ENCODE results near the gene PCDHGC3.

Gene PCDHGC3

GRCh38 chr5:141484310-141484640 lies 8.5 kb downstream of the PCDHGC3 start:
- no peak overlapping the region for H3K27ac ChIP-seq (ENCODE audit: low read length)
- H3K36me3 ChIP-seq (replicated peaks; ENCODE audit: low read depth, low read length): no peaks in the 10 kb centered on the region
- no peaks in the 10 kb centered on the region for H3K9me3 ChIP-seq (ENCODE audit: insufficient read depth, low read length)
- no peak overlapping the region for H3K9ac ChIP-seq (ENCODE audit: low read length)
- TF ChIP-seq CTCF (IDR thresholded peaks at IDR 0.05; ENCODE audit: low read depth, low read length): no peak
- no peak for TF ChIP-seq EZH2phosphoT487 (IDR thresholded peaks at IDR 0.05; ENCODE audit: low read depth)
- no peaks in the 10 kb centered on the region for H3K4me1 ChIP-seq (ENCODE audit: low read length)
- H3K27me3 ChIP-seq (ENCODE audit: low read depth, low read length): peaks cover 13% of the 10 kb centered on the region
- peak overlapping the region; percentile 37; the same call in 1 of the 2 replicates for H3K4me3 ChIP-seq (ENCODE audit: low read length)
- no peak overlapping the region for H2AFZ ChIP-seq (ENCODE audit: low read depth, low read length)
- H3K79me2 ChIP-seq (ENCODE audit: low read length): no peaks in the 10 kb centered on the region
- no peaks in the 10 kb centered on the region for H4K20me1 ChIP-seq (ENCODE audit: insufficient read depth, low read length)
- H3K4me2 ChIP-seq (ENCODE audit: low read length): peak overlapping the region; percentile 26; the same call in 1 of the 2 replicates

- Histone ChIP-seq H3K27me3 (ENCODE audit: low read depth, low read length) (peaks cover 13% of the 10 kb centered on the region), H3K36me3 (replicated peaks; ENCODE audit: low read depth, low read length) (no peaks in the 10 kb centered on the region), H4K20me1 (ENCODE audit: insufficient read depth, low read length) (no peaks in the 10 kb centered on the region), H2AFZ (ENCODE audit: low read depth, low read length) (no peak within 1 kb of the TSS), H3K4me2 (ENCODE audit: low read length) (peak within 1 kb of the TSS; percentile 26), H3K4me1 (ENCODE audit: low read length) (no peaks in the 10 kb centered on the region), H3K27ac (ENCODE audit: low read length) (no peak within 1 kb of the TSS), H3K4me3 (ENCODE audit: low read length) (peak within 1 kb of the TSS; percentile 37; the same call in 1 of the 2 replicates), H3K9me3 (ENCODE audit: insufficient read depth, low read length) (no peaks in the 10 kb centered on the region), H3K9ac (ENCODE audit: low read length) (no peak within 1 kb of the TSS), H3K79me2 (ENCODE audit: low read length) (no peaks in the 10 kb centered on the region)
- no peak for TF ChIP-seq CTCF (IDR thresholded peaks at IDR 0.05; ENCODE audit: low read depth, low read length)
Observed at GRCh38 chr5:141484641-141485311, 9.0 kb downstream of the PCDHGC3 start, which contains the start of gene PCDHGC4. TSS of gene PCDHGC4 (plus strand) at chr5:141485030. CDS start at chr5:141485174, 144 bp downstream.

- Histone ChIP-seq H3K4me2 (ENCODE audit: low read length) (peak overlapping the region; percentile 26; the same call in 1 of the 2 replicates), H2AFZ (ENCODE audit: low read depth, low read length) (no peak overlapping the region), H3K9me3 (ENCODE audit: insufficient read depth, low read length) (no peaks in the 10 kb centered on the region), H3K4me1 (ENCODE audit: low read length) (no peaks in the 10 kb centered on the region), H4K20me1 (ENCODE audit: insufficient read depth, low read length) (no peaks in the 10 kb centered on the region), H3K27ac (ENCODE audit: low read length) (no peak overlapping the region), H3K36me3 (replicated peaks; ENCODE audit: low read depth, low read length) (no peaks in the 10 kb centered on the region), H3K9ac (ENCODE audit: low read length) (no peak overlapping the region), H3K79me2 (ENCODE audit: low read length) (no peaks in the 10 kb centered on the region), H3K4me3 (ENCODE audit: low read length) (peak overlapping the region; percentile 37; the same call in 1 of the 2 replicates), H3K27me3 (ENCODE audit: low read depth, low read length) (peaks cover 13% of the 10 kb centered on the region)
- no peak for TF ChIP-seq CTCF (IDR thresholded peaks at IDR 0.05; ENCODE audit: low read depth, low read length)
- TF ChIP-seq EZH2phosphoT487 (IDR thresholded peaks at IDR 0.05; ENCODE audit: low read depth): no peak
Observed at GRCh38 chr5:141485321-141486055, 9.7 kb downstream of the PCDHGC3 start.

GRCh38 chr5:141486091-141486490 lies 10.3 kb downstream of the PCDHGC3 start:
- H3K9me3 ChIP-seq (ENCODE audit: insufficient read depth, low read length): no peaks in the 10 kb centered on the region
- H4K20me1 ChIP-seq (ENCODE audit: insufficient read depth, low read length): no peaks in the 10 kb centered on the region
- no peaks in the 10 kb centered on the region for H3K4me1 ChIP-seq (ENCODE audit: low read length)
- H3K27me3 ChIP-seq (ENCODE audit: low read depth, low read length): peaks cover 13% of the 10 kb centered on the region
- no peak for TF ChIP-seq CTCF (IDR thresholded peaks at IDR 0.05; ENCODE audit: low read depth, low read length)
- no peak overlapping the region for H3K4me2 ChIP-seq (ENCODE audit: low read length)
- H3K27ac ChIP-seq (ENCODE audit: low read length): no peak overlapping the region
- no peak overlapping the region for H3K9ac ChIP-seq (ENCODE audit: low read length)
- H3K79me2 ChIP-seq (ENCODE audit: low read length): no peaks in the 10 kb centered on the region
- H3K36me3 ChIP-seq (replicated peaks; ENCODE audit: low read depth, low read length): no peaks in the 10 kb centered on the region
- H2AFZ ChIP-seq (ENCODE audit: low read depth, low read length): no peak overlapping the region
- no peak overlapping the region for H3K4me3 ChIP-seq (ENCODE audit: low read length)
